OCI-LY7 (cell line): Measurements from ENCODE around the gene EOLA1. TPM values are rescaled to one million over a fixed set of nuclear protein-coding genes. Genes with fewer than 3 reads are reported as not detected.
"Not testable (repeated sequence)": the region's sequence is repeated elsewhere in the genome, so short reads cannot be mapped to it uniquely, and the experiment has no call there.

Source experiments
- BruUV-seq: library from RNA; stranded (reverse); fragments of 400-500 nt; replicated peaks from 2 replicates; lab custom pipeline; 2021; lab: Mats Ljungman, UMichigan
- CTCF ChIA-PET: fragments of 300-600 bp; sonication (Branson Sonifier 250); formaldehyde crosslinking; loops from one replicate; lab custom pipeline; 2022; ENCODE audit warnings: antibody characterized with exemption; ENCODE audit not compliant: unreplicated experiment; lab: Charles Lee
- POLR2A ChIA-PET: fragments of 300-600 bp; sonication (Branson Sonifier 250); formaldehyde crosslinking; loops from one replicate; lab custom pipeline; 2022; ENCODE audit warnings: antibody characterized with exemption; lab: Charles Lee
- DNase-seq: peaks from one replicate; pipeline ENCODE4 v3.0.0-alpha.2; 2015; ENCODE audit warnings: low spot score
- H2AFZ ChIP-seq: fragments of 200-600 bp; sonication (generic), shearing (Covaris generic); 2 replicates; pipeline ENCODE4 v1.6.1; 2014; ENCODE audit warnings: mild to moderate bottlenecking, antibody characterized with exemption, low read length, moderate library complexity
- H3K27ac ChIP-seq: fragments of 200-600 bp; sonication (generic); 2 replicates; pipeline ENCODE4 v1.5.1; 2014; ENCODE audit warnings: mixed run types, low read depth, mild to moderate bottlenecking, moderate library complexity, low read length, inconsistent platforms; ENCODE audit not compliant: poor library complexity, severe bottlenecking
- H3K36me3 ChIP-seq: fragments of 200-600 bp; sonication (generic); 2 replicates; pipeline ENCODE4 v1.6.1; 2014; ENCODE audit warnings: mild to moderate bottlenecking, antibody characterized with exemption, low read length, moderate library complexity, mixed read lengths; ENCODE audit not compliant: insufficient read depth
- H3K4me1 ChIP-seq: fragments of 200-600 bp; sonication (generic); 2 replicates; pipeline ENCODE4 v1.5.1; 2014; ENCODE audit warnings: mild to moderate bottlenecking, low read length; ENCODE audit not compliant: insufficient read depth, poor library complexity, severe bottlenecking
- H3K4me2 ChIP-seq: fragments of 200-600 bp; sonication (generic); 2 replicates; pipeline ENCODE4 v1.6.1; 2014; ENCODE audit warnings: mild to moderate bottlenecking, low read length
- H3K4me3 ChIP-seq: fragments of 200-600 bp; sonication (generic); 2 replicates; pipeline ENCODE4 v1.5.1; 2014; ENCODE audit warnings: mild to moderate bottlenecking, low read depth, low read length; ENCODE audit not compliant: poor library complexity, severe bottlenecking
- H3K79me2 ChIP-seq: fragments of 200-600 bp; sonication (generic); 2 replicates; pipeline ENCODE4 v1.6.1; 2016; ENCODE audit warnings: low read depth, mild to moderate bottlenecking, low read length, moderate library complexity, mixed read lengths; ENCODE audit not compliant: insufficient read depth
- H3K9me2 ChIP-seq: fragments of 200-600 bp; sonication (generic); 2 replicates; pipeline ENCODE4 v1.6.1; 2016; ENCODE audit warnings: mild to moderate bottlenecking, low read length, mixed read lengths; ENCODE audit not compliant: insufficient read depth
- H3K9me3 ChIP-seq: fragments of 200-600 bp; sonication (generic); 2 replicates; pipeline ENCODE4 v1.6.1; 2014; ENCODE audit warnings: mild to moderate bottlenecking, mixed run types, low read length, mixed read lengths
- H4K20me1 ChIP-seq: fragments of 200-600 bp; sonication (generic); 2 replicates; pipeline ENCODE4 v1.6.1; 2014; ENCODE audit warnings: mild to moderate bottlenecking, antibody characterized with exemption, low read length, moderate library complexity, mixed read lengths; ENCODE audit not compliant: insufficient read depth
- intact Hi-C: fragments of 100-400 bp; cut with micrococcal nuclease; formaldehyde crosslinking; loops from one replicate; pipeline ENCODE4 v1.10.0; 2022; ENCODE audit not compliant: unreplicated experiment
- total RNA-seq, 2 experiments: library from RNA; depleted of rRNA in 1 of 2; stranded (reverse); fragments of >200 nt in 1 of 2; shearing (Covaris generic) in 1 of 2; gene quantifications; 2 replicates each; pipeline ENCODE4 v1.2.3, GENCODE V29; 2014 to 2022

The EOLA1 gene
- total RNA-seq, 2 experiments from 2014 or later: 13.0 to 22.9 TPM

DNA sequence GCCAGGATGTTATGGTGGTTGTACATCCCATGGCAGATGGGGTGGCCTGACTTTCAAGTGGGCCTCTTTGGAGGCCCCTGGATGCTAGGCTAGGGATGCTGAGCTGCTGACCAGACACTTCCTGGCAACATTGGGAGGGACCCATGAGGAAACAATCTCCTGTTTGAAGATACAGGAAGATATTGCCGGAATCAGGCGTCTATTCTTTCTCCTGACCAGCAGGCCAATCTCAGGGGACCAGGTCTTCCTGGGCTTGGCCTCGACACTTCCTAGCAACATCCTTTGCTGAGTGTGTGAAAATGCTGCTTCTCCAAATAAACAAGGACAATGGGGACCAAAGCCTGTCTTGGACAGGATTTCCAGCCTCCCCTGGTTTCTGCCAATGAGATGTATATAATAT, 7.0 kb downstream of the EOLA1 start:
- H3K27ac ChIP-seq, BruUV-seq, H3K9me2 ChIP-seq, H3K79me2 ChIP-seq, H3K9me3 ChIP-seq, H3K4me2 ChIP-seq, CTCF ChIA-PET, H3K4me3 ChIP-seq, H3K4me1 ChIP-seq, DNase-seq, intact Hi-C loops, POLR2A ChIA-PET, H4K20me1 ChIP-seq, H2AFZ ChIP-seq, H3K36me3 ChIP-seq: not testable (repeated sequence)

- H3K4me1 ChIP-seq, H4K20me1 ChIP-seq, intact Hi-C loops, H3K4me3 ChIP-seq, DNase-seq, H3K27ac ChIP-seq, CTCF ChIA-PET, H3K9me3 ChIP-seq, H3K79me2 ChIP-seq, H2AFZ ChIP-seq, POLR2A ChIA-PET, H3K4me2 ChIP-seq, H3K9me2 ChIP-seq, H3K36me3 ChIP-seq, BruUV-seq: not testable (repeated sequence)
Observed at GRCh38 chrX:149549701-149550100, 8.9 kb downstream of the EOLA1 start, which contains the start of gene HSFX3. TSS of gene HSFX3 (minus strand) at chrX:149549924. CDS start at chrX:149549852, 72 bp downstream.

- H3K4me1 ChIP-seq, BruUV-seq, DNase-seq, H2AFZ ChIP-seq, H4K20me1 ChIP-seq, H3K27ac ChIP-seq, POLR2A ChIA-PET, H3K4me3 ChIP-seq, H3K4me2 ChIP-seq, H3K9me2 ChIP-seq, H3K36me3 ChIP-seq, CTCF ChIA-PET, intact Hi-C loops, H3K79me2 ChIP-seq, H3K9me3 ChIP-seq: not testable (repeated sequence)
Observed at GRCh38 chrX:149550454-149550853, 9.6 kb downstream of the EOLA1 start.

DNA sequence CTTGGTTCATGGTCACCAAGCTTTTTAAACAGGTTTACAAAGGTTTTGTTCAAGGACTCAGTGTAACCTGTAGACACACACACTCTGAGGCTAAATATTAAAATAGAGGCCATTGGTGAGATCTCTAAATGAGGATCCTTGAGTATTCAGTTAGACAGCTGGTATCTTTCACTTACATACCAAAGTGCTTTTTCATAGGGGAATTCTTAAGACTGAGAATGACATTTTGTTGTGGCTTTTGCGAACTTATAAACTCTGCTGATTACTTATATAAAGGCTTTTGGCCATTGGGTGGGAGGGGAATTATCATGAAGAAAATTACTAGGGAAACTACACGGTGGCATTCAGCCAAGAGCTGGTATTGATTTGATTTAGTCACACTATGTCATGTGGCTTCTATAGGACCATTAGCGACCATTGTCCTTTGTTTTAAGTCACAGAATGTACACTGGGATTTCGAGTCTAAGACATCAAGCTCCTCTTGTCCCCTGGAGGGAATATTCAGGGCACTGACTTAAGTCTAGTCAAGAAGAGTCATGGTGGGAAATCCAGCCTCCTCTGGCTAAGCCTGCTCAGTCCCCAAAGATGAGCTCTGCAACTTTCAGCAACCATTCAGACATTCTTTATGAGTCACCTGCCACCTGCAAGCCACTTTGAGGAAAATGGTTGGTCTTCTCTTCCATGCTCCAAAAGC, 10.6 kb downstream of the EOLA1 start:
- intact Hi-C loops, POLR2A ChIA-PET, H3K27ac ChIP-seq, H3K4me2 ChIP-seq, H3K4me3 ChIP-seq, DNase-seq, H3K36me3 ChIP-seq, H4K20me1 ChIP-seq, H3K9me3 ChIP-seq, H2AFZ ChIP-seq, CTCF ChIA-PET, BruUV-seq, H3K9me2 ChIP-seq, H3K79me2 ChIP-seq, H3K4me1 ChIP-seq: not testable (repeated sequence)

GRCh38 chrX:149551939-149552248, 11.1 kb downstream of the EOLA1 start:
- H3K9me3 ChIP-seq, H3K4me1 ChIP-seq, H2AFZ ChIP-seq, H3K9me2 ChIP-seq, H3K27ac ChIP-seq, H3K36me3 ChIP-seq, POLR2A ChIA-PET, H3K4me2 ChIP-seq, H3K4me3 ChIP-seq, BruUV-seq, CTCF ChIA-PET, H3K79me2 ChIP-seq, H4K20me1 ChIP-seq, intact Hi-C loops, DNase-seq: not testable (repeated sequence)

- H3K4me2 ChIP-seq, BruUV-seq, H3K27ac ChIP-seq, DNase-seq, POLR2A ChIA-PET, H3K4me3 ChIP-seq, H4K20me1 ChIP-seq, H3K36me3 ChIP-seq, H3K9me2 ChIP-seq, CTCF ChIA-PET, H3K79me2 ChIP-seq, H2AFZ ChIP-seq, H3K9me3 ChIP-seq, intact Hi-C loops, H3K4me1 ChIP-seq: not testable (repeated sequence)
Observed at GRCh38 chrX:149555251-149555650, 14.4 kb downstream of the EOLA1 start.
